ENCODE data around the gene TMEM63C. TPM values are rescaled to one million over a fixed set of nuclear protein-coding genes. Genes with fewer than 3 reads are reported as not detected.

TMEM63C gene
- total RNA-seq, 4 donors from 2014 or later, result 0.08 to 0.13 (median 0.10) TPM; not detected in 1

DNA sequence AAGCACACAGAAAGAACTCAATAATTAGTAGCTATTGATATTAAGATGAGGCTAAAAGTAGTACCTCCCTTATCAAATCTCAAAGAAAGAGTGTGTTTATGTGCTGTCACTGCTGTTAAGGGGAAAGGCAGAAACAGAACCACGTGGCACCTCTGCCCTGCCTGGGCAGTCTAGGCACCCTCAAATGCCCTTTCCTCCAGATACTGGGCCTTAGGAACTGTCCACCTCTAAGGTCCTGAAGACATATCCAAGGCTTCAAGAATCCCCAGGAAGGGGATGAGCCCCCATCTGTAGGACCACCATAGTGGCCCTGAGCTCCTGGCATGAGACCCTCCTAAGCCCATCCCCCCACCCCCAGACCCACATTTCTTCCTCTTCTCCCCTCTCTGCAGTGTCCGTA lies 60.4 kb downstream of the TMEM63C start:
- WGBS, 2 donors (ENCODE audit: low coverage in 1 of 2), result 0% methylated on average over 1 of the region's 2 CpGs; no CpG with 5 or more reads in 1 of the 2 donors

DNA sequence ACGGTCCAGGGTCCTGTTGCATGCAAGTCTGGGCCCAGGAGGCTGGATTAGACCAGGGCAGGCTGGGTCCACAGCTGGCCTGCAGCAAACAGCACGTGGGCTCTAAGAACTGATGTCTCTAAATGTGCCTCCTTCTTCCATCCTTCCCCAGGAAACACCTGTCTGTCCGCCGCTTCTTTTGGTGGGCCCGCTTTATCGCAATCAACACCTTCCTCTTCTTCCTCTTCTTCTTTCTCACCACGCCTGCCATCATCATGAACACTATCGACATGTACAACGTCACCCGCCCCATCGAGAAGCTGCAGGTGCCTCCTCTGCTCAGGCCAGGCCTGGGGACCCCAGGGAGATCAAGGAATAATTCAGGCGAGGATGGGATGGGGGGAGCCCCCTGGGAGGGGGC lies 61.2 kb downstream of the TMEM63C start:
- 63 to 79% methylated on average over 7 to 9 of the region's 12 CpGs for WGBS, 2 donors (ENCODE audit: low coverage in 1 of 2)
- H3K4me1 ChIP-seq, result no peaks in the 10 kb centered on the region
- H3K4me3 ChIP-seq, result no peak overlapping the region
- H3K36me3 ChIP-seq, result no peaks in the 10 kb centered on the region
- H3K27ac ChIP-seq, result no peak overlapping the region
- H3K27me3 ChIP-seq, result peaks cover 9% of the 10 kb centered on the region
- no peaks in the 10 kb centered on the region for H3K9me3 ChIP-seq
- no peak for ATAC-seq
- TF ChIP-seq, protein P1, sequence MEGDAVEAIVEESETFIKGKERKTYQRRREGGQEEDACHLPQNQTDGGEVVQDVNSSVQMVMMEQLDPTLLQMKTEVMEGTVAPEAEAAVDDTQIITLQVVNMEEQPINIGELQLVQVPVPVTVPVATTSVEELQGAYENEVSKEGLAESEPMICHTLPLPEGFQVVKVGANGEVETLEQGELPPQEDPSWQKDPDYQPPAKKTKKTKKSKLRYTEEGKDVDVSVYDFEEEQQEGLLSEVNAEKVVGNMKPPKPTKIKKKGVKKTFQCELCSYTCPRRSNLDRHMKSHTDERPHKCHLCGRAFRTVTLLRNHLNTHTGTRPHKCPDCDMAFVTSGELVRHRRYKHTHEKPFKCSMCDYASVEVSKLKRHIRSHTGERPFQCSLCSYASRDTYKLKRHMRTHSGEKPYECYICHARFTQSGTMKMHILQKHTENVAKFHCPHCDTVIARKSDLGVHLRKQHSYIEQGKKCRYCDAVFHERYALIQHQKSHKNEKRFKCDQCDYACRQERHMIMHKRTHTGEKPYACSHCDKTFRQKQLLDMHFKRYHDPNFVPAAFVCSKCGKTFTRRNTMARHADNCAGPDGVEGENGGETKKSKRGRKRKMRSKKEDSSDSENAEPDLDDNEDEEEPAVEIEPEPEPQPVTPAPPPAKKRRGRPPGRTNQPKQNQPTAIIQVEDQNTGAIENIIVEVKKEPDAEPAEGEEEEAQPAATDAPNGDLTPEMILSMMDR (IDR thresholded peaks at IDR 0.05), result no peak
- no peak for TF ChIP-seq POLR2A (IDR thresholded peaks at IDR 0.05)
- TF ChIP-seq EP300 (IDR thresholded peaks at IDR 0.05), result no peak
- no peak for TF ChIP-seq POLR2AphosphoS5 (IDR thresholded peaks at IDR 0.05)

More for the DNA sequence above, 60.4 kb downstream of the TMEM63C start:
- no peaks in the 10 kb centered on the region for H3K36me3 ChIP-seq
- no peaks in the 10 kb centered on the region for H3K4me1 ChIP-seq
- no peak for TF ChIP-seq POLR2A (IDR thresholded peaks at IDR 0.05)
- TF ChIP-seq, protein P1 (IDR thresholded peaks at IDR 0.05), result no peak
- H3K4me3 ChIP-seq, result no peak overlapping the region
- H3K27me3 ChIP-seq, result peaks cover 9% of the 10 kb centered on the region
- no peak overlapping the region for H3K27ac ChIP-seq
- no peak for ATAC-seq
- H3K9me3 ChIP-seq, result no peaks in the 10 kb centered on the region

DNA sequence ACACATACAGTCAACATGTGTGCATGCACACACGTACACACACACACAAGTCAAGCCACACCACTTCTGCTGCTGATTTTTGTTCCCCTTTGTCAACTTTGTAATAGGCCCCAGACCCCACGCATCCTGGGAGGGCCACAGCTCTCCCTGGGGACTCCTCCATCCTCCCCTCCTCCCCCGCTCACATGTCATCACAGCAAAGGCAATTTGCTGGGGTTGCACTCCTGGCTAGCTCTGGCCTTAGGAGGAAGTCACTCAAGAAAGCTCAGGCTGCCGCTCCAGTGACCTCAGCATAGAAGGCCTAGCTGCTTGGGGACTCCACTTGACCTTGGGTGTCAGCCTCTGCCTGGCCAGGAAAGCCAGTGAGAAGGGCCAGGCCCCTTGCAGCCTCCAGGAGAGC lies 62.3 kb downstream of the TMEM63C start:
- Histone ChIP-seq H3K4me3 (no peak overlapping the region), H3K27me3 (peaks cover 9% of the 10 kb centered on the region), H3K36me3 (no peaks in the 10 kb centered on the region), H3K9me3 (no peaks in the 10 kb centered on the region), H3K4me1 (no peaks in the 10 kb centered on the region), H3K27ac (no peak overlapping the region)
- 77 to 83% methylated on average over 1 to 3 of the region's 4 CpGs for WGBS, 2 donors (ENCODE audit: low coverage in 1 of 2)
- ATAC-seq, result no peak
- TF ChIP-seq POLR2AphosphoS5 (IDR thresholded peaks at IDR 0.05), result no peak
- no peak for TF ChIP-seq POLR2A (IDR thresholded peaks at IDR 0.05)
- TF ChIP-seq, protein P1 (IDR thresholded peaks at IDR 0.05), result no peak
- no peak for TF ChIP-seq EP300 (IDR thresholded peaks at IDR 0.05)

GRCh38 chr14:77245820-77246219 lies 64.2 kb downstream of the TMEM63C start:
- no peak overlapping the region for H3K4me3 ChIP-seq
- no peaks in the 10 kb centered on the region for H3K36me3 ChIP-seq
- no peak overlapping the region for H3K27ac ChIP-seq
- no peak for TF ChIP-seq POLR2AphosphoS5 (IDR thresholded peaks at IDR 0.05)
- no peak for TF ChIP-seq POLR2A (IDR thresholded peaks at IDR 0.05)
- TF ChIP-seq, protein P1 (IDR thresholded peaks at IDR 0.05), result no peak
- no peak for TF ChIP-seq EP300 (IDR thresholded peaks at IDR 0.05)
- H3K27me3 ChIP-seq, result peaks cover 9% of the 10 kb centered on the region
- 67 to 83% methylated on average over 1 to 2 of the region's 4 CpGs for WGBS, 2 donors (ENCODE audit: low coverage in 1 of 2)
- H3K9me3 ChIP-seq, result no peaks in the 10 kb centered on the region
- ATAC-seq, result no peak
- H3K4me1 ChIP-seq, result no peaks in the 10 kb centered on the region

DNA sequence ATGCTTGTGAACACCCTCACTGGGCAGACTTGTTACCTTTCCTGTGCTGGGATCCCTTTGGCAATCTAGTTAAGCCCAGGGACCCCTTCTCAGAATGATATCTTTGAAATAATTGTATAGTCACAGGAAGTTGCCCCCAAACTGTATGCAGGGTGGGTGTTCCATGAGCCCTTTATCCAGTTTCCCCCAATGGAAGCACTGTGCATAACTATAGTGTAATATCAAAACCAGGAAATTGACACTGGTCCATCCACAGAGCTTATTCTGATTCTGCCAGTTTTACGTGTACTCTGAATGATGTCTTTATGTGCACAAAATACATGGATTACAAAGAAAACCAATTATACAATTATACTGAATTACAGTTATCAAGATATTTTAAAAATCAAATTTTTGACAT lies 65.2 kb downstream of the TMEM63C start:
- 78 to 92% methylated on average over 1 of the region's 1 CpG for WGBS, 2 donors (ENCODE audit: low coverage in 1 of 2)
- no peak for TF ChIP-seq EP300 (IDR thresholded peaks at IDR 0.05)
- TF ChIP-seq POLR2A (IDR thresholded peaks at IDR 0.05), result no peak
- TF ChIP-seq, protein P1 (IDR thresholded peaks at IDR 0.05), result no peak
- TF ChIP-seq POLR2AphosphoS5 (IDR thresholded peaks at IDR 0.05), result no peak
- no peaks in the 10 kb centered on the region for H3K4me1 ChIP-seq
- no peak for ATAC-seq
- H3K4me3 ChIP-seq, result no peak overlapping the region
- no peaks in the 10 kb centered on the region for H3K9me3 ChIP-seq
- peaks cover 9% of the 10 kb centered on the region for H3K27me3 ChIP-seq
- no peaks in the 10 kb centered on the region for H3K36me3 ChIP-seq
- H3K27ac ChIP-seq, result no peak overlapping the region
